HUES64 (cell line): ENCODE results near the gene ZCWPW1. TPM values are rescaled to one million over a fixed set of nuclear protein-coding genes. Genes with fewer than 3 reads are reported as not detected.

ENCODE experiments used
- H3K27ac ChIP-seq: 2 replicates; pipeline ENCODE4 v1.7.0; 2013; ENCODE audit warnings: low read depth, low read length, inconsistent platforms
- H3K27me3 ChIP-seq: 2 replicates; pipeline ENCODE4 v1.6.1; 2013; ENCODE audit warnings: mild to moderate bottlenecking, low read length; ENCODE audit not compliant: insufficient read depth
- H3K36me3 ChIP-seq: 2 replicates; pipeline ENCODE4 v1.6.1; 2013; ENCODE audit warnings: mild to moderate bottlenecking, low read length; ENCODE audit not compliant: insufficient read depth
- H3K4me1 ChIP-seq: 2 replicates; pipeline ENCODE4 v1.6.1; 2013; ENCODE audit warnings: mild to moderate bottlenecking, low read length, moderate library complexity; ENCODE audit not compliant: insufficient read depth
- H3K4me3 ChIP-seq: 2 replicates; pipeline ENCODE4 v1.5.1; 2013; ENCODE audit warnings: mild to moderate bottlenecking, low read length, moderate library complexity
- H3K9ac ChIP-seq: 2 replicates; pipeline ENCODE4 v1.6.1; 2013; ENCODE audit warnings: mild to moderate bottlenecking, low read depth, low read length
- H3K9me3 ChIP-seq: 2 replicates; pipeline ENCODE4 v1.6.1; 2013; ENCODE audit warnings: low read depth, low read length; ENCODE audit not compliant: insufficient read depth
- WGBS: fragments of 150-250, 120-280 bp; methylation state at CpG from one replicate; pipeline ENCODE4 v1.1.7; 2013; ENCODE audit warnings: missing lambda C conversion rate; 5-methylcytosine and 5-hydroxymethylcytosine counted together
- polyA plus RNA-seq, 2 experiments: library from polyadenylated mRNA; stranded (reverse); fragments of 50-300 nt; gene quantifications; one replicate each; pipeline ENCODE4 v1.2.3, GENCODE V29; 2013

Gene ZCWPW1, protein sequence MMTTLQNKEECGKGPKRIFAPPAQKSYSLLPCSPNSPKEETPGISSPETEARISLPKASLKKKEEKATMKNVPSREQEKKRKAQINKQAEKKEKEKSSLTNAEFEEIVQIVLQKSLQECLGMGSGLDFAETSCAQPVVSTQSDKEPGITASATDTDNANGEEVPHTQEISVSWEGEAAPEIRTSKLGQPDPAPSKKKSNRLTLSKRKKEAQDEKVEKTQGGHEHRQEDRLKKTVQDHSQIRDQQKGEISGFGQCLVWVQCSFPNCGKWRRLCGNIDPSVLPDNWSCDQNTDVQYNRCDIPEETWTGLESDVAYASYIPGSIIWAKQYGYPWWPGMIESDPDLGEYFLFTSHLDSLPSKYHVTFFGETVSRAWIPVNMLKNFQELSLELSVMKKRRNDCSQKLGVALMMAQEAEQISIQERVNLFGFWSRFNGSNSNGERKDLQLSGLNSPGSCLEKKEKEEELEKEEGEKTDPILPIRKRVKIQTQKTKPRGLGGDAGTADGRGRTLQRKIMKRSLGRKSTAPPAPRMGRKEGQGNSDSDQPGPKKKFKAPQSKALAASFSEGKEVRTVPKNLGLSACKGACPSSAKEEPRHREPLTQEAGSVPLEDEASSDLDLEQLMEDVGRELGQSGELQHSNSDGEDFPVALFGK
- polyA plus RNA-seq (2013, experiment 1 of 2): 0.65 TPM
- 1.2 TPM for polyA plus RNA-seq (2013, experiment 2 of 2)

DNA sequence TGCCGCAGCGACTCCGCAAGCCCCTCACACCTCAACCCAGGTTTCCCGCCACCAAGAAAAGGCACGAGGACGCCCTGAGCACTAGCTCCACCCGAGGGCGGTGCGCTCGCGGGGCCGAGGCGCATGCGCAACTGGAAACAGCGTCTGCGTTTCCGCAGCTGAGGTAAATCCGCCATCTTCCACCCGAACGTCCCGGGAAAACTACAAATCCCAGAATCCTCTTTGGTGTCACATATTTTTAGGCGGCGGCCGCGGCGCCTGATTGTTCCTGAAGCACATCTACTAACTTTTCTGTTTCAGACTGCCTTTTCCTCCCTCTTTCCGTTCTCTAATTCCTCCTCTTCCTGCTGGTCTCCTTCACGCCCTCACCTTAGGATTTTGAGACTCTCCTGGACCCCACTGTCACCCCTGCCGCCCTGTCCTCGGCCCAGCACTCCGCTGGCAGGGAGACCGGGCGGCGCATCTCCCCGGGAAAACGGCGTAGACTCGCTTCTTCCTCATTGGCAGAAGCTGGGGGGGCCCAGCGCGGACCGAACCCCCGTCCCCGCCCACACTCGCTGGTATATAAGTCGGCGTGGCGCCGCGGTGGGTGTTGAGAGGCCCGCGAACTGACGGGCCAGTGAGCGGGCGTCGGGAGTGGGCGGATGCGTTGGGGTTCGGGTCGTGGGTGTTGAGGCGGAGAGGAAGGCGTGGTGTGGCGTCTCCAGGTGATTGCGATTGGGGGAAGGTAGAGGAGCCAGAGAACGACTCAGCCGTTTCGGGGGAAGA is at the start of gene ZCWPW1:
Gene ZCWPW1, minus strand, starts transcription at position 505 of the 768 bp plus-strand sequence. CDS start 8,054 bp downstream, outside the sequence.
- WGBS: under 1% methylated on average over 66 of the region's 66 CpGs
- H3K36me3 ChIP-seq: peaks cover 24% of the 10 kb centered on the region
- 0 out of 2 replicates have a peak, but pooled peaks cover 4% of the 10 kb centered on the region for H3K9me3 ChIP-seq
- peaks cover 9% of the 10 kb centered on the region; the same call in 1 of the 2 replicates for H3K4me1 ChIP-seq
- peak within 1 kb of the TSS; percentile 97 for H3K9ac ChIP-seq
- H3K4me3 ChIP-seq: peak within 1 kb of the TSS; percentile 96
- H3K27me3 ChIP-seq: peaks cover 9% of the 10 kb centered on the region
- H3K27ac ChIP-seq: peak within 1 kb of the TSS; percentile 99

DNA sequence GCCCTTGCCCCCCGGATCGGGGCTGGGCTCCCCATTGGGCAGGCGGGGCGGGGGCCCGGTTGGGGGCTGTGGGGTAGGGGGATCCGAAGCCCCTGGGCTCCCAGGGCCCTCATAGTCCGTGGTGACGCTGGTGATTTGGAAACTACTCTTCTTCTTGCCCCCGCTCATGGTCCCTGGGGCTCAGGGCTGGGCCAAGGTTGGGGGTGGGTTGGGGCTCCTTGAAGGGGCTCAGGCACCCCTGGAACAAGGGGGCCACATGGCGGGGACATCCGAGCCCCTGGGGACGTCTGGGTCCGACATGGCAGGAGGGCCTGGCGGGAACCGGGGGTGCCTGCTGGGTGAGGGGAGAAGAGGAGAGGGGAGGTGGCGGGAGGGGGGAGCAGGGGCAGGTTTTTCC is 49.4 kb upstream of the ZCWPW1 start:
- WGBS: 39% methylated on average over 16 of the region's 16 CpGs
- H3K36me3 ChIP-seq: no peaks in the 10 kb centered on the region
- H3K9ac ChIP-seq: no peak overlapping the region
- no peak overlapping the region for H3K27ac ChIP-seq
- no peaks in the 10 kb centered on the region for H3K27me3 ChIP-seq
- H3K4me1 ChIP-seq: peaks cover 6% of the 10 kb centered on the region; the same call in 1 of the 2 replicates
- no peaks in the 10 kb centered on the region for H3K9me3 ChIP-seq
- H3K4me3 ChIP-seq: peak overlapping the region; percentile 99

DNA sequence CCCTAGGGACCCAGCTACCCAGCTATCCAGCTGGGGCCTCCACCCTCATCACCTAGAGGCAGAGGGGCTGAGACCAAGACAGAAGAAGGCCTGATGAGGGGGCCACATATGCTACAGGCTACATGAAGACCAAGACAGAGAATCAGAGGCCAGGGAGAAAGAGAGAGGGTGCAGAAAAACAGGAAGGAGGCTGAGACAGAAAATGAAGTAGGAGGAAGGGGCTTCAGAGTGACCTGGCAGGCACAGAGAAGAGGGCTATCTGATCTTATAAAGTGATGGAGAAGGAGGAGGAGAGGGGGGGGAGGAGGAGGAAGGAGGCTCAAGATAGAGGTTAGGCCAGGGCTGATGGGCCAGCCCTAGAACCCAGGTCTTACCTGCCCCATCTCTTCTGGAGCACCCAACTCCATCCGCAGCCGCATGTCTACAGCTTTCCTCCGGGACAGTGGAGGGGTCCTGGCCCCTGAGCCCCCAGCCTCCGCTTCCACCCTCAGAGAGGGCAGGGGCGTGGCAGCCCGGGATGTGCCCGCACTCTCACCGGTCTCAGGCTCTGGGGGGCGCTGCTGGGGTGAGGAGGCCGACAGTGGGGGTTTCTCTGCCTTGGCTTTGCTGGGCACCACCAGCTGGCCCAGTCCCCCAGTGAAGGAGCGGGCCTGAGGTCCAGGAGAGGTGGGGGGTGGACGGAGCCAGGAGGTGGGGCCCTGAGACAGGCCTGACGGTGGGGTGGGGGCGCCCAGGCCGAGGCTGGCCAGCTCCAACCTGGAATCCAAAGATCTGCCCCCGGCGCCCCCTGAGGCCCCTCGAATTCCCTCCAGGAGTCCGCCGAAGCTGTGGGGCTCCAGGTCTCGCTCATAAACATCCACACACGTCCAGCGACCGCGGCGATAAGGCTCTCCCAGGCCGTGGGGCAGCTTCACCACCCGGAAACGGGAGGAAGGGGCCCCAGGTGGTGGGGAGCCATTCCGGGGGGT is 48.7 kb upstream of the ZCWPW1 start:
- WGBS: 72% methylated on average over 30 of the region's 30 CpGs
- no peak overlapping the region for H3K9ac ChIP-seq
- no peaks in the 10 kb centered on the region for H3K27me3 ChIP-seq
- H3K4me1 ChIP-seq: peaks cover 9% of the 10 kb centered on the region; the same call in 1 of the 2 replicates
- no peak overlapping the region; the same call in 1 of the 2 replicates for H3K4me3 ChIP-seq
- H3K9me3 ChIP-seq: no peaks in the 10 kb centered on the region
- H3K36me3 ChIP-seq: no peaks in the 10 kb centered on the region
- no peak overlapping the region for H3K27ac ChIP-seq

DNA sequence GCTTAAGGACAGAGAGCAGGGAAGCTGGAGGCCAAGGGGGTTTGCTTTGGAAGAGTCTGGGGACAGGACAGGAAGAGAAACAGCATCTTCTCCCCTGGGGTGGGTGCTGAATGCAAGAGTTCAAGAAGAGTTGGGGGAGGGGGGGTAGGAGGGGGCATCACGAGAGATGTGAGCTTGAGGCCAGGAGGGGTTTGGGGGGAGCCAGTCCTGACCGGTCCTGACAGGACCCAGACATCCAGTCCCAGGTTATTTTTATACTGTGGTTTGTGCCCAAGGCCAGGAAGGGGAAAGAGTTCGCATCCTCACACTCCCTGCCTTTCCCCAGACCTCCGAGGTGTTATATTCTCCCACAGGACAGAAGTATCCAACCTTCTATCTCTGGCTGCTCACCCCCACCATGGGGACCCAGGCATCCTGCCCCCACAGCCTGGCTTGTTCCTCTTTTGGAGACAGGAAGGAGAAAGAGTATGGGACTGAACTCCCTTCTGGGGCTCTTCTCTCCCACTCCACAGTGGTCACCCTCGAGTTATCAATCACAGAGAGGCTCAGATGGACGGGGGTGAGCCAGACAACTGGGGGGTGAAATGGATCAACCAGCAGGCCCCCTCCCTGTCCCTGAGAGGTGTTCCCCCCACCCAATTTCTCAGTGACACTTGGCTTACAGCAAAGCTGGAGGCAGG is 47.7 kb upstream of the ZCWPW1 start:
- no peak overlapping the region for H3K4me3 ChIP-seq
- H3K9ac ChIP-seq: no peak overlapping the region
- H3K27me3 ChIP-seq: no peaks in the 10 kb centered on the region
- 55% methylated on average over 6 of the region's 6 CpGs for WGBS
- H3K36me3 ChIP-seq: no peaks in the 10 kb centered on the region
- H3K9me3 ChIP-seq: no peaks in the 10 kb centered on the region
- H3K4me1 ChIP-seq: peaks cover 9% of the 10 kb centered on the region; the same call in 1 of the 2 replicates
- no peak overlapping the region for H3K27ac ChIP-seq

DNA sequence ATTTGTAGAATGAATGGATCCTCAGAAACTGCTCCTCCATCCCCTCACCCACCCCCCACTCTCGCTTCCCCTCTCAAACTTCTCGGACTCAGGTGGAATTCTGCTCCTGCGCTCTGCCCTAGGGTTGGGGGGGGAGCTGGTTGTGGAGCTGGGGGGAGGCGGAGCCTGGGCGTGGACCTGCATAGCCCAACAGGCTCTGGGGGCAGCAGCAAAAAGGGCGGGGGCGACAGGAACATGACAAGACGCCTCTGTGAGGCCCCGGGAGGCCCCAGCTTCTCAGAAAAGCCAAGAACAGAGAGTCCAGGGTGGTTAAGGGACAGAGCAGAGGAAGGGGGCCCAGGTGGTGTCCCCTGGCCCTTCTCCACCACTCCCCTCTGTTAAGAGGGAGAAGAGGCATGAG is 47.0 kb upstream of the ZCWPW1 start:
- Histone ChIP-seq H3K9me3 (no peaks in the 10 kb centered on the region), H3K27ac (no peak overlapping the region), H3K36me3 (no peaks in the 10 kb centered on the region), H3K4me1 (peaks cover 9% of the 10 kb centered on the region; the same call in 1 of the 2 replicates), H3K4me3 (no peak overlapping the region), H3K27me3 (no peaks in the 10 kb centered on the region), H3K9ac (no peak overlapping the region)
- WGBS: 30% methylated on average over 6 of the region's 9 CpGs

DNA sequence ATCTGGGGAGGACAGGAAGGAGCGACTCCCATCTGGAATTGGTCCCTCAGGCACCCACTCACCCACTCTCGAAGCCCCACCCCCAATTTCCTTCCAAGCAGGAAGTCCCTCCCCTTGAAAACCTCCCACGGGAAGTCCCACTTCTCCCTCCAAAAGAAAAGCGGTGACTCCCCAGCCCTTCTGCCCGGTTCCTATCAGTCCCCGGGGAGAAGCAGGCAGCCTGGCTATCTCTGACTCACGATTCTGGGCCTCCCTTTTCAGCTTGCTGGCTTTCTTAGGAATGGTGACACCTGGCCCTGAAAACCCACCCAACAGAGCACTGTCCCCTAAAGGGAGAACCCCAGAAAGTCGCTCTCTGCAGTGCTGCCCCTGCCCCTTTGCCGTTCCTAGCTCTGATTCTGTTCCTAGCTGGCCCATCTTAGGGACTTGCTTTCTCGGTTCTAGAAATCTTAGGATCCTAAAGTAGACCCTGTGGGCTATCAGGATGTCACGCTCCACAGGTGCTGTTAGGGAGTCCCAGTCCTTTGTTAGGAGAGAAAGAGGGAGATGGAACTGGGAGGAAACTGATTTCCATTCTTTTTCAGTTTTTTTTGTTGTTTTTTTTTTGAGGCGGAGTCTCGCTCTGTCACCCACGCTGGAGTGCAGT is 44.5 kb upstream of the ZCWPW1 start:
- Histone ChIP-seq H3K27ac (peak overlapping the region; percentile 35; the same call in 1 of the 2 replicates), H3K9me3 (no peaks in the 10 kb centered on the region), H3K9ac (no peak overlapping the region), H3K4me3 (no peak overlapping the region), H3K36me3 (no peaks in the 10 kb centered on the region), H3K4me1 (peaks cover 7% of the 10 kb centered on the region), H3K27me3 (no peaks in the 10 kb centered on the region)
- 75% methylated on average over 14 of the region's 14 CpGs for WGBS

DNA sequence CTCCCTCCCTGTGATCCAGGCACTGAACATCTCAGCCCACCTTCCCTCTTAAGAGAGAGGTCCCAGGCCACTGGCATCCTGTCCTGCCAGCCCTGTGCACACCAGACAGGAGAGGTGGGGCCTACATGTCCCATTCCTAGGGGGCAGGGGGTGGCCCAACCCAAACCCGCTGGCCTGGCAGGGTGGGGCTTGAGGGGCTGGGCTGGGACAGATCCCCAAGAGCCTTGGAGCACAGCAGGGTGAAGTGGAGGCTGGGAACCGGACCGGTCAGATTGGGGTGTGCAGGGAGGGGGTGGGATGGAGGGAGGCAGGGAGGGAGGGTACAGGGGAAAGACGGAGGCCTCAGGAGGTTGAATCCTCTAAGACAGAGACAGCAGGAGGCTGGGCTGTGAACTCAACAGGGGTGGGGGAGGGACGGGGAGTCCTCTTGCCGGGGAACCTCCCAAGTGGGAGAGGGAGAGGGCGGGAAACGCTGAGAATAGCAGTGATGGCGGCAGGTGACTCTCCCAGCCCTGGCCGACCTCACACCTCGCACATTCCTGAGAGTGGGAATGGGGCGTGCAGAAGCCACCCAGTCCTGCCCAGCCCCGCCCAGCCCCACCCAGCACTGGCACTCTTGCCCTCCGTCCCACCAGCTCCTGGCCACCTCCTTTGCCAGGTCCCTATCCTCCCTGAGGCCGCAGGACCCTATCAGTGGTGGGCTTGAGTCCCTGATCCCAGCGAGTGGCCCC is 43.8 kb upstream of the ZCWPW1 start:
- Histone ChIP-seq H3K27me3 (no peaks in the 10 kb centered on the region), H3K9ac (no peak overlapping the region), H3K36me3 (no peaks in the 10 kb centered on the region), H3K27ac (no peak overlapping the region), H3K9me3 (no peaks in the 10 kb centered on the region), H3K4me1 (peaks cover 7% of the 10 kb centered on the region), H3K4me3 (no peak overlapping the region)
- 61% methylated on average over 16 of the region's 16 CpGs for WGBS

DNA sequence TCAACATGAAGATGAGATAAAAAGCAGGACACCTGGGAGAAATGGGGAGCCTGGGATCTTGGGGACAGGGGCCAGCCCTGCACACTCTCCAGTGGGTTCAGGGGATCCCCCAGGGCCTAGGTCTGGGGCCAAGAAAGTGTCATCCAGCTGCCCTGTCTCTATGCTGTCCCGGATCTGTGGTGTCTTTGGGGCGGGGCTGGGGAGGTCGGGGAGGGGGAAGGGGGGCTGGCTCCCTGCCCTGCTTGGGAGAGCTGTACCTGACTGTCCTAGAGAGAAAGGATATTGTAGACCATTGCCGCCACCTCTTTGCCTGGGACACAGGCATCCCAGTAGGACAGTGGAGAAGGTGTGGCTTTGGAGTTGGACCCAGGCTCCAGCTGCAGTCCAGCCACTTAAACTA is 42.5 kb upstream of the ZCWPW1 start:
- Histone ChIP-seq H3K27me3 (no peaks in the 10 kb centered on the region), H3K27ac (no peak overlapping the region), H3K36me3 (no peaks in the 10 kb centered on the region)

More for the DNA sequence above, 42.5 kb upstream of the ZCWPW1 start:
- no peak overlapping the region for H3K4me3 ChIP-seq
- H3K9me3 ChIP-seq: no peaks in the 10 kb centered on the region
- H3K4me1 ChIP-seq: peaks cover 7% of the 10 kb centered on the region
- WGBS: 84% methylated on average over 4 of the region's 4 CpGs
- H3K9ac ChIP-seq: no peak overlapping the region
